ENCODE data around the gene POLR2B. TPM values are rescaled to one million over a fixed set of nuclear protein-coding genes. Genes with fewer than 3 reads are reported as not detected.

The POLR2B gene
- total RNA-seq, 1 donor from 2014 or later = 95.5 TPM

- no peak for DNase-seq (ENCODE audit: low spot score)
- Mint-ChIP-seq H3K36me3 (ENCODE audit: low read depth, unreplicated experiment) (peaks cover 12% of the 10 kb centered on the region), H3K9me3 (ENCODE audit: unreplicated experiment) (no peaks in the 10 kb centered on the region), H3K27ac (ENCODE audit: unreplicated experiment) (no peak overlapping the region), H3K4me1 (ENCODE audit: unreplicated experiment) (no peaks in the 10 kb centered on the region), H3K27me3 (ENCODE audit: unreplicated experiment) (peaks cover 2% of the 10 kb centered on the region), H3K4me3 (ENCODE audit: unreplicated experiment) (no peak overlapping the region)
- TF ChIP-seq, protein P1, sequence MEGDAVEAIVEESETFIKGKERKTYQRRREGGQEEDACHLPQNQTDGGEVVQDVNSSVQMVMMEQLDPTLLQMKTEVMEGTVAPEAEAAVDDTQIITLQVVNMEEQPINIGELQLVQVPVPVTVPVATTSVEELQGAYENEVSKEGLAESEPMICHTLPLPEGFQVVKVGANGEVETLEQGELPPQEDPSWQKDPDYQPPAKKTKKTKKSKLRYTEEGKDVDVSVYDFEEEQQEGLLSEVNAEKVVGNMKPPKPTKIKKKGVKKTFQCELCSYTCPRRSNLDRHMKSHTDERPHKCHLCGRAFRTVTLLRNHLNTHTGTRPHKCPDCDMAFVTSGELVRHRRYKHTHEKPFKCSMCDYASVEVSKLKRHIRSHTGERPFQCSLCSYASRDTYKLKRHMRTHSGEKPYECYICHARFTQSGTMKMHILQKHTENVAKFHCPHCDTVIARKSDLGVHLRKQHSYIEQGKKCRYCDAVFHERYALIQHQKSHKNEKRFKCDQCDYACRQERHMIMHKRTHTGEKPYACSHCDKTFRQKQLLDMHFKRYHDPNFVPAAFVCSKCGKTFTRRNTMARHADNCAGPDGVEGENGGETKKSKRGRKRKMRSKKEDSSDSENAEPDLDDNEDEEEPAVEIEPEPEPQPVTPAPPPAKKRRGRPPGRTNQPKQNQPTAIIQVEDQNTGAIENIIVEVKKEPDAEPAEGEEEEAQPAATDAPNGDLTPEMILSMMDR (IDR thresholded peaks at IDR 0.05; ENCODE audit: unreplicated experiment) = no peak
Observed at GRCh38 chr4:56940403-56940802, 38.3 kb upstream of the POLR2B start.

GRCh38 chr4:56940971-56941370, 37.7 kb upstream of the POLR2B start:
- TF ChIP-seq, protein P1 (IDR thresholded peaks at IDR 0.05; ENCODE audit: unreplicated experiment) = no peak
- Mint-ChIP-seq H3K4me3 (ENCODE audit: unreplicated experiment) (no peak overlapping the region), H3K27ac (ENCODE audit: unreplicated experiment) (no peak overlapping the region), H3K27me3 (ENCODE audit: unreplicated experiment) (peaks cover 2% of the 10 kb centered on the region), H3K4me1 (ENCODE audit: unreplicated experiment) (no peaks in the 10 kb centered on the region), H3K36me3 (ENCODE audit: low read depth, unreplicated experiment) (peaks cover 12% of the 10 kb centered on the region), H3K9me3 (ENCODE audit: unreplicated experiment) (no peaks in the 10 kb centered on the region)
- no peak for DNase-seq (ENCODE audit: low spot score)

DNA sequence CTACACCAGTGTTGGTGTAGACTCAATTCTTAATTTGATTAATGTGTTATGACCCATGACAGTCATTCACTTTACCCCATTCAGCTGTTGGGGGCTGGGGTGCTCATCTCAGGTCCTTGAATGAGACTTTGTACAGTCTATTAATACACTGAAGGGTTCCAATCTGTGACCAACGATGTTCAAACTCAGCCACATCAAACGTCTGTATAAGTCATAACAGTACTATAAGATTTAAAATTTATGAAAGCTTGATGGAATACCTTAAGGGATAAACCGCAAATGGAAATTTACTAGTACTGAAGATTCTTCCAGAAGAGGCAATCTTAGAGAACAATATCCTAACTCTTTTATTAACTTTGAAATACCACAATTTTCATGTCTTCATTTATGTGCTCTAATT, 37.3 kb upstream of the POLR2B start:
- H3K27ac Mint-ChIP-seq (ENCODE audit: unreplicated experiment) = no peak overlapping the region
- no peaks in the 10 kb centered on the region for H3K4me1 Mint-ChIP-seq (ENCODE audit: unreplicated experiment)
- H3K4me3 Mint-ChIP-seq (ENCODE audit: unreplicated experiment) = no peak overlapping the region

DNA sequence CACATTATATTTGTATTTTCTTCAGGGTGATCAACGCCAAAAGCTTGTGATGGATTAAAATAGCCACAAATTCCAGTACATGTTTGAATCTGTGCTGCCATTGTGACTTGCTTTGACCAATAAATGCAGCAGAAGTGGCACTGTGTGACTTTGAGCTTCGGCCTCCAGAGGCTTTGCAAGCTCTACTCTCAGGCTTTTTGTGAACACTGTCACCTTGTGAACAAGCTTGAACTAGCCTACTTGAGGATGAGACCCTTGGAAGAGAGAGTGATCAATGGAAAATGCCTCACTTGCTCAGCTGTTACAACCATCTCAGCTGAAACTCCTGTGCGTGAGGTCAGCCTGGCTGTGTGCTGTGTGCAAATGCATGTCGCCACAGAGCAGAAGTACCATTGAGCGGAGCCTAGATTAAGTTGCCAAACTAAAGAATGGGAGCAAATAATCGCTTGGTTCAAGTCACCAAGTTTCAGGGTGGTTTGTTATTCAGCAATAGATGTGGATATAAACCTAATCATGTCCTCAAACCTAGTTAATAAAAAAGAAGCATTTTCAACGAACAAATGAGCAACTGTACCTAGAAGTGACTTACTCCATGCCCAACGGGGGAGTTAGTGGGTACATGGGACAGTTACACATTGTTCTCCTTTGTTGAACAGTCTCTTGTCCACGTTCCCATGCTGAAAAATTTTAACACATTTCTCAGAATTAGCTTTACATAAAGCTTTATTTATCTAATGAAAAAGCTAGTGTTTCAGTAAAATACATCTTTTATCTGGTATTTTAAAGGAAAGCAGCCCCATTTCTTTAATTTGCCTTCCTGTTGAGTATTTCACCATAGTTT, 24.8 kb upstream of the POLR2B start:
- Mint-ChIP-seq H3K4me1 (ENCODE audit: unreplicated experiment) (no peaks in the 10 kb centered on the region), H3K27me3 (ENCODE audit: unreplicated experiment) (peaks cover 2% of the 10 kb centered on the region), H3K4me3 (ENCODE audit: unreplicated experiment) (no peak overlapping the region), H3K27ac (ENCODE audit: unreplicated experiment) (no peak overlapping the region), H3K36me3 (ENCODE audit: low read depth, unreplicated experiment) (no peaks in the 10 kb centered on the region), H3K9me3 (ENCODE audit: unreplicated experiment) (no peaks in the 10 kb centered on the region)
- DNase-seq (ENCODE audit: low spot score) = no peak
- TF ChIP-seq, protein P1 (IDR thresholded peaks at IDR 0.05; ENCODE audit: unreplicated experiment) = no peak

More for the DNA sequence above, 37.3 kb upstream of the POLR2B start:
- TF ChIP-seq, protein P1 (IDR thresholded peaks at IDR 0.05; ENCODE audit: unreplicated experiment) = no peak
- no peak for DNase-seq (ENCODE audit: low spot score)
- H3K9me3 Mint-ChIP-seq (ENCODE audit: unreplicated experiment) = no peaks in the 10 kb centered on the region
- H3K27me3 Mint-ChIP-seq (ENCODE audit: unreplicated experiment) = peaks cover 2% of the 10 kb centered on the region
- H3K36me3 Mint-ChIP-seq (ENCODE audit: low read depth, unreplicated experiment) = peaks cover 12% of the 10 kb centered on the region

DNA sequence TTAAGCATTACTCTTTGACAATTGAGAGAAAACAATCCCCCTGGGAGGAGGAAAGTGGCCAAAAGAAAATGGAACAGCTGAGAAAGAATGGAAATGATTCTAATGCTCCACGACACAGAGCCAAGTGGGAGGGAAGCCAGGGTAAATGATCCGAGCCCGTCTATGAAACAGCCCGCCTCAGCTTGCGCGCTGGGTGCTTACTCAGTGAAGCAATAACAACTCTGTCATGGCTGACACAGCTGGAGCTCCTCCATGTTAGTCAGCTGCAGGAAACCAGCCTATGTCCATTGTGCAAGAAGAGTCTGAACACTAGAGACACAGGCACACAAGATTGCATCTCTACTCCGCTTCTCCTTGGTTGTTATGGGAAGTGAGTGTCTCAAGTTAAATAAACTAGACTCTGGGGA, 20.6 kb upstream of the POLR2B start:
- DNase-seq (ENCODE audit: low spot score) = no peak
- H3K27ac Mint-ChIP-seq (ENCODE audit: unreplicated experiment) = no peak overlapping the region
- H3K4me3 Mint-ChIP-seq (ENCODE audit: unreplicated experiment) = no peak overlapping the region
- peaks cover 4% of the 10 kb centered on the region for H3K36me3 Mint-ChIP-seq (ENCODE audit: low read depth, unreplicated experiment)
- H3K4me1 Mint-ChIP-seq (ENCODE audit: unreplicated experiment) = no peaks in the 10 kb centered on the region
- peaks cover 2% of the 10 kb centered on the region for H3K27me3 Mint-ChIP-seq (ENCODE audit: unreplicated experiment)
- TF ChIP-seq, protein P1 (IDR thresholded peaks at IDR 0.05; ENCODE audit: unreplicated experiment) = no peak
- H3K9me3 Mint-ChIP-seq (ENCODE audit: unreplicated experiment) = no peaks in the 10 kb centered on the region
